Upper lobe of left lung (tissue), 4 donors: ENCODE measurements around the gene PHF20.

ENCODE experiments used
- EP300 ChIP-seq, 4 donors: sonication (generic); formaldehyde crosslinking; IDR thresholded peaks; one replicate each; pipeline ENCODE4 v1.5.1; 2017; ENCODE audit warnings: antibody characterized with exemption in 4 of 4, control low read depth in 2 of 4
- POLR2A ChIP-seq, 4 donors: fragments of 450-650 bp; IDR thresholded peaks; one replicate each; pipeline ENCODE4 v1.5.1; 2016 to 2017; ENCODE audit warnings: antibody characterized with exemption in 4 of 4, mild to moderate bottlenecking in 2 of 4
- TF ChIP-seq, protein P1 (sequence below), 6 experiments: fragments of 450-650 bp in 4 of 6; fragments of 200-600 bp in 2 of 6; sonication (generic) in 2 of 6; IDR thresholded peaks; one replicate each; pipeline ENCODE4 v1.5.1; 2016 to 2019; ENCODE audit warnings: antibody characterized with exemption in 6 of 6

DNA sequence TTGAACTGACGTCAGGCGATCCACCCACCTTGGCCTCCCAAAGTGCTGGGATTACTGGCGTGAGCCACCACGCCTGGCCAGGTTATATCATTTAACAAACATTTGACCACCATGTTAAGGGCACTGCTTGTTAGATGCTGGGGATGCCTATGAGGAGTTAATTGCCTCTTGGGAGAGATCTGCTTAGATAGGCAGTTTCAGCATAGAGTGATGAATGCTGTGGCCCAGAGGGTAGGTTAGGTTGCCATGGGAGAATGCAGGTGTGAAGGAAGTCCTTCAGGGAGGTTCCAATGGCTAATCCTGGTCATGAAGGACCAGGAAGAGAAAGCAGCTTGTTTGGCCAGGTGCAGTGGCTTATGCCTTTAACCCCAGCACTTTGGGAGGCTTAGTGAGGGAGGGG, 17.0 kb downstream of the PHF20 start:
- TF ChIP-seq, protein P1, sequence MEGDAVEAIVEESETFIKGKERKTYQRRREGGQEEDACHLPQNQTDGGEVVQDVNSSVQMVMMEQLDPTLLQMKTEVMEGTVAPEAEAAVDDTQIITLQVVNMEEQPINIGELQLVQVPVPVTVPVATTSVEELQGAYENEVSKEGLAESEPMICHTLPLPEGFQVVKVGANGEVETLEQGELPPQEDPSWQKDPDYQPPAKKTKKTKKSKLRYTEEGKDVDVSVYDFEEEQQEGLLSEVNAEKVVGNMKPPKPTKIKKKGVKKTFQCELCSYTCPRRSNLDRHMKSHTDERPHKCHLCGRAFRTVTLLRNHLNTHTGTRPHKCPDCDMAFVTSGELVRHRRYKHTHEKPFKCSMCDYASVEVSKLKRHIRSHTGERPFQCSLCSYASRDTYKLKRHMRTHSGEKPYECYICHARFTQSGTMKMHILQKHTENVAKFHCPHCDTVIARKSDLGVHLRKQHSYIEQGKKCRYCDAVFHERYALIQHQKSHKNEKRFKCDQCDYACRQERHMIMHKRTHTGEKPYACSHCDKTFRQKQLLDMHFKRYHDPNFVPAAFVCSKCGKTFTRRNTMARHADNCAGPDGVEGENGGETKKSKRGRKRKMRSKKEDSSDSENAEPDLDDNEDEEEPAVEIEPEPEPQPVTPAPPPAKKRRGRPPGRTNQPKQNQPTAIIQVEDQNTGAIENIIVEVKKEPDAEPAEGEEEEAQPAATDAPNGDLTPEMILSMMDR (IDR thresholded peaks at IDR 0.05) = no peak
- no peak for TF ChIP-seq EP300 (IDR thresholded peaks at IDR 0.05)
- no peak for TF ChIP-seq POLR2A (IDR thresholded peaks at IDR 0.05)
